Myocyte (in vitro differentiated cells): Measurements from ENCODE around the gene PTPRD. TPM values are rescaled to one million over a fixed set of nuclear protein-coding genes. Genes with fewer than 3 reads are reported as not detected.

ENCODE experiments used
- DNase-seq: peaks from one replicate; pipeline ENCODE4 v3.0.0-alpha.2; 2012; ENCODE audit warnings: low read depth
- total RNA-seq: library from RNA; depleted of rRNA; stranded (reverse); fragments of >200 nt; gene quantifications from 2 replicates; pipeline ENCODE4 v1.2.3, GENCODE V29; 2014

Gene PTPRD
- total RNA-seq, 1 donor from 2014 or later = not detected

GRCh38 chr9:8424786-8425410 lies 2187.9 kb downstream of the PTPRD start:
- DNase-seq = no peak

- DNase-seq = no peak
Observed at GRCh38 chr9:8420416-8420815, 2192.4 kb downstream of the PTPRD start.

GRCh38 chr9:8419596-8420275 lies 2193.1 kb downstream of the PTPRD start:
- no peak for DNase-seq

- no peak for DNase-seq
Observed at GRCh38 chr9:8417341-8417740, 2195.5 kb downstream of the PTPRD start.

- DNase-seq = no peak
Observed at GRCh38 chr9:8412327-8412726, 2200.5 kb downstream of the PTPRD start.

GRCh38 chr9:8408575-8409190 lies 2204.1 kb downstream of the PTPRD start:
- DNase-seq = no peak

GRCh38 chr9:8401961-8402705 lies 2210.7 kb downstream of the PTPRD start:
- DNase-seq = no peak

- no peak for DNase-seq
Observed at GRCh38 chr9:8400378-8400777, 2212.4 kb downstream of the PTPRD start.

GRCh38 chr9:8395022-8395421 lies 2217.8 kb downstream of the PTPRD start:
- no peak for DNase-seq

- no peak for DNase-seq
Observed at GRCh38 chr9:8394341-8394740, 2218.5 kb downstream of the PTPRD start.

- no peak for DNase-seq
Observed at GRCh38 chr9:8392866-8393265, 2219.9 kb downstream of the PTPRD start.

GRCh38 chr9:8391566-8391965 lies 2221.2 kb downstream of the PTPRD start:
- no peak for DNase-seq

- no peak for DNase-seq
Observed at GRCh38 chr9:8391132-8391531, 2221.7 kb downstream of the PTPRD start.

GRCh38 chr9:8390571-8390970 lies 2222.2 kb downstream of the PTPRD start:
- no peak for DNase-seq

GRCh38 chr9:8389531-8389930 lies 2223.3 kb downstream of the PTPRD start:
- DNase-seq = no peak

GRCh38 chr9:8388132-8388531 lies 2224.7 kb downstream of the PTPRD start:
- DNase-seq = no peak

GRCh38 chr9:8384091-8384490 lies 2228.7 kb downstream of the PTPRD start:
- DNase-seq = no peak

GRCh38 chr9:8382777-8383527 lies 2229.8 kb downstream of the PTPRD start:
- DNase-seq = no peak

- DNase-seq = no peak
Observed at GRCh38 chr9:8382266-8382665, 2230.5 kb downstream of the PTPRD start.

- DNase-seq = no peak
Observed at GRCh38 chr9:8381601-8382000, 2231.2 kb downstream of the PTPRD start.

GRCh38 chr9:8374471-8374870 lies 2238.3 kb downstream of the PTPRD start:
- DNase-seq = no peak
